Stimulated activated naive CD8-positive, alpha-beta T cell treated with anti-CD3 and anti-CD28 coated beads, Interleukin-15, amount 100 ng/mL, for 72 hours (primary cell): Measurements from ENCODE around the gene CCDC92.
"Not testable (repeated sequence)": the region's sequence is repeated elsewhere in the genome, so short reads cannot be mapped to it uniquely, and the experiment has no call there.

ENCODE experiments used
- ATAC-seq: fragments of 150-1000 bp; cut with Tn5 transposase; 2 replicates; pipeline ENCODE4 v1.10.0; 2021; ENCODE audit warnings: mild to moderate bottlenecking, moderate library complexity
- DNase-seq, 2 donors: peaks; one replicate each; pipeline ENCODE4 v3.0.0; 2021 to 2022
- H3K27ac Mint-ChIP-seq, 2 donors: one replicate each; pipeline ENCODE4 v1.8.0; 2022; ENCODE audit warnings: mild to moderate bottlenecking in 2 of 2, mixed read lengths in 2 of 2, moderate library complexity in 2 of 2
- H3K27me3 Mint-ChIP-seq: one replicate; pipeline ENCODE4 v1.8.0; 2022; ENCODE audit warnings: mixed read lengths
- H3K4me1 Mint-ChIP-seq: one replicate; pipeline ENCODE4 v1.8.0; 2022; ENCODE audit warnings: mild to moderate bottlenecking, mixed read lengths
- H3K4me3 Mint-ChIP-seq, 2 donors: one replicate each; pipeline ENCODE4 v1.8.0; 2022; ENCODE audit warnings: mild to moderate bottlenecking in 2 of 2, mixed read lengths in 2 of 2, moderate library complexity in 1 of 2
- H3K9me3 Mint-ChIP-seq, 2 donors: one replicate each; pipeline ENCODE4 v1.8.0; 2022; ENCODE audit warnings: mixed read lengths in 2 of 2

CCDC92 gene

GRCh38 chr12:123950476-123951349 lies 21.9 kb downstream of the CCDC92 start:
- ATAC-seq (no peak), DNase-seq (no peak)
- no peaks in the 10 kb centered on the region for H3K27me3 Mint-ChIP-seq
- H3K9me3 Mint-ChIP-seq, result no peaks in the 10 kb centered on the region
- H3K4me1 Mint-ChIP-seq, result no peaks in the 10 kb centered on the region
- H3K27ac Mint-ChIP-seq, result no peak overlapping the region
- H3K4me3 Mint-ChIP-seq, result no peak overlapping the region

GRCh38 chr12:123949770-123950165 lies 22.9 kb downstream of the CCDC92 start:
- Mint-ChIP-seq H3K27ac (no peak overlapping the region), H3K4me1 (no peaks in the 10 kb centered on the region), H3K27me3 (no peaks in the 10 kb centered on the region), H3K9me3 (no peaks in the 10 kb centered on the region), H3K4me3 (no peak overlapping the region)
- ATAC-seq (no peak), DNase-seq (no peak)

- ATAC-seq (no peak), DNase-seq (no peak)
- H3K27me3 Mint-ChIP-seq, result no peaks in the 10 kb centered on the region
- H3K4me3 Mint-ChIP-seq, result no peak overlapping the region
- no peak overlapping the region for H3K27ac Mint-ChIP-seq
- H3K4me1 Mint-ChIP-seq, result no peaks in the 10 kb centered on the region
- no peaks in the 10 kb centered on the region for H3K9me3 Mint-ChIP-seq
Measured at GRCh38 chr12:123948796-123949769, 23.5 kb downstream of the CCDC92 start.

- Mint-ChIP-seq H3K4me3 (no peak overlapping the region), H3K27me3 (no peaks in the 10 kb centered on the region), H3K27ac (no peak overlapping the region), H3K9me3 (no peaks in the 10 kb centered on the region), H3K4me1 (no peaks in the 10 kb centered on the region)
- DNase-seq, result no peak
- no peak for ATAC-seq
Measured at GRCh38 chr12:123948401-123948795, 24.2 kb downstream of the CCDC92 start.

- DNase-seq, H3K27me3 Mint-ChIP-seq, H3K4me1 Mint-ChIP-seq, ATAC-seq, H3K4me3 Mint-ChIP-seq, H3K9me3 Mint-ChIP-seq: not testable (repeated sequence)
- H3K27ac Mint-ChIP-seq, result peak overlapping the region in 1 of 2 donors; percentile 81
Measured at GRCh38 chr12:123947531-123947930, 25.1 kb downstream of the CCDC92 start.

GRCh38 chr12:123946516-123947505 lies 25.8 kb downstream of the CCDC92 start:
- not testable (repeated sequence) for H3K27me3 Mint-ChIP-seq, H3K4me3 Mint-ChIP-seq, ATAC-seq, H3K9me3 Mint-ChIP-seq, H3K4me1 Mint-ChIP-seq, DNase-seq
- peak overlapping the region in 1 of 2 donors; percentile 5 for H3K27ac Mint-ChIP-seq

GRCh38 chr12:123946152-123946515 lies 26.5 kb downstream of the CCDC92 start:
- Mint-ChIP-seq H3K27me3 (no peaks in the 10 kb centered on the region), H3K4me3 (no peak overlapping the region), H3K27ac (peak overlapping the region; percentile 5 to 15), H3K4me1 (no peaks in the 10 kb centered on the region), H3K9me3 (no peaks in the 10 kb centered on the region)
- ATAC-seq (no peak), DNase-seq (no peak)

GRCh38 chr12:123945287-123946151 lies 27.1 kb downstream of the CCDC92 start:
- ATAC-seq (no peak), DNase-seq (no peak)
- no peaks in the 10 kb centered on the region for H3K9me3 Mint-ChIP-seq
- H3K4me1 Mint-ChIP-seq, result peaks cover 1% of the 10 kb centered on the region
- no peak overlapping the region for H3K4me3 Mint-ChIP-seq
- peak overlapping the region in 1 of 2 donors; percentile 15 for H3K27ac Mint-ChIP-seq
- no peaks in the 10 kb centered on the region for H3K27me3 Mint-ChIP-seq

- DNase-seq (no peak), ATAC-seq (no peak)
- H3K27me3 Mint-ChIP-seq, result no peaks in the 10 kb centered on the region
- H3K4me1 Mint-ChIP-seq, result peaks cover 5% of the 10 kb centered on the region
- no peaks in the 10 kb centered on the region for H3K9me3 Mint-ChIP-seq
- no peak overlapping the region for H3K27ac Mint-ChIP-seq
- no peak overlapping the region for H3K4me3 Mint-ChIP-seq
Measured at GRCh38 chr12:123944696-123945095, 27.9 kb downstream of the CCDC92 start.

GRCh38 chr12:123943816-123944215 lies 28.8 kb downstream of the CCDC92 start:
- H3K9me3 Mint-ChIP-seq, result no peaks in the 10 kb centered on the region

GRCh38 chr12:123942911-123943648 lies 29.6 kb downstream of the CCDC92 start:
- Mint-ChIP-seq H3K4me3 (no peak overlapping the region), H3K27ac (no peak overlapping the region), H3K9me3 (no peaks in the 10 kb centered on the region), H3K27me3 (no peaks in the 10 kb centered on the region), H3K4me1 (peaks cover 17% of the 10 kb centered on the region)
- no peak for ATAC-seq
- DNase-seq, result no peak

More at GRCh38 chr12:123943816-123944215, 28.8 kb downstream of the CCDC92 start:
- Mint-ChIP-seq H3K27ac (no peak overlapping the region), H3K4me3 (no peak overlapping the region), H3K27me3 (no peaks in the 10 kb centered on the region), H3K4me1 (peaks cover 9% of the 10 kb centered on the region)
- DNase-seq (no peak), ATAC-seq (no peak)

- ATAC-seq (no peak), DNase-seq (no peak)
- Mint-ChIP-seq H3K4me3 (no peak overlapping the region), H3K9me3 (no peaks in the 10 kb centered on the region), H3K27ac (no peak overlapping the region), H3K27me3 (no peaks in the 10 kb centered on the region), H3K4me1 (peaks cover 25% of the 10 kb centered on the region)
Measured at GRCh38 chr12:123942238-123942653, 30.4 kb downstream of the CCDC92 start.

- Mint-ChIP-seq H3K4me1 (peaks cover 27% of the 10 kb centered on the region), H3K27me3 (no peaks in the 10 kb centered on the region), H3K27ac (no peak overlapping the region), H3K9me3 (no peaks in the 10 kb centered on the region), H3K4me3 (no peak overlapping the region)
- ATAC-seq (no peak), DNase-seq (no peak)
Measured at GRCh38 chr12:123941624-123942237, 30.9 kb downstream of the CCDC92 start.
